OCI-LY3 (cell line): ENCODE results near the gene ARID3A.
A peak's percentile ranks its signal among the peaks of the same experiment; 100 is the strongest.

Source experiments
- H2AFZ ChIP-seq: fragments of 200-600, 300-600 bp; shearing (Covaris generic); 2 replicates; pipeline ENCODE4 v1.6.0; 2014; ENCODE audit warnings: antibody characterized with exemption, low read depth, low read length
- H3K27ac ChIP-seq: fragments of 200-600, 300-600 bp; sonication (generic); 2 replicates; pipeline ENCODE4 v1.5.1; 2014; ENCODE audit warnings: mild to moderate bottlenecking, low read length, moderate library complexity, mixed read lengths
- H3K27me3 ChIP-seq: fragments of 200-600, 300-600 bp; sonication (generic); 2 replicates; pipeline ENCODE4 v1.6.1; 2014; ENCODE audit warnings: low read depth, low read length, mixed read lengths
- H3K36me3 ChIP-seq: fragments of 200-600, 300-600 bp; sonication (generic); replicated peaks from 2 replicates; pipeline ENCODE3; 2014; ENCODE audit warnings: low read depth, low read length, mixed read lengths
- H3K4me1 ChIP-seq: fragments of 300-600, 200-600 bp; sonication (generic); 2 replicates; pipeline ENCODE4 v1.6.1; 2014; ENCODE audit warnings: low read length, mixed read lengths
- H3K4me2 ChIP-seq: fragments of 200-600, 300-600 bp; sonication (generic); 2 replicates; pipeline ENCODE4 v1.6.1; 2014; ENCODE audit warnings: low read length, mixed read lengths
- H3K4me3 ChIP-seq: fragments of 300-600, 200-600 bp; sonication (generic); 2 replicates; pipeline ENCODE4 v1.5.1; 2014; ENCODE audit warnings: antibody characterized with exemption, mild to moderate bottlenecking, low read length, moderate library complexity
- H3K79me2 ChIP-seq: fragments of 300-600, 200-600 bp; shearing (Covaris generic); 2 replicates; pipeline ENCODE4 v1.6.1; 2014; ENCODE audit warnings: mild to moderate bottlenecking, low read length, mixed read lengths
- H3K9ac ChIP-seq: fragments of 300-600, 200-600 bp; shearing (Covaris generic); 2 replicates; pipeline ENCODE4 v1.6.0; 2014; ENCODE audit warnings: mild to moderate bottlenecking, low read length, moderate library complexity
- H3K9me3 ChIP-seq: fragments of 200-600, 300-600 bp; shearing (Covaris generic); 2 replicates; pipeline ENCODE4 v1.6.1; 2014; ENCODE audit warnings: low read length, mixed read lengths; ENCODE audit not compliant: insufficient read depth
- H4K20me1 ChIP-seq: fragments of 200-600, 300-600 bp; sonication (generic); 2 replicates; pipeline ENCODE4 v1.6.1; 2016; ENCODE audit warnings: low read length, mixed read lengths; ENCODE audit not compliant: insufficient read depth
- CTCF ChIP-seq: fragments of 200-600, 300-600 bp; sonication (generic); IDR thresholded peaks from 2 replicates; pipeline ENCODE4 v1.5.1; 2014; ENCODE audit warnings: antibody characterized with exemption, low read length, low read depth
- EZH2phosphoT487 ChIP-seq: fragments of 200-600 bp; shearing (Covaris generic); IDR thresholded peaks from 2 replicates; pipeline ENCODE4 v1.6.1; 2018; ENCODE audit warnings: antibody characterized with exemption, mixed run types, low read depth

Gene ARID3A

DNA sequence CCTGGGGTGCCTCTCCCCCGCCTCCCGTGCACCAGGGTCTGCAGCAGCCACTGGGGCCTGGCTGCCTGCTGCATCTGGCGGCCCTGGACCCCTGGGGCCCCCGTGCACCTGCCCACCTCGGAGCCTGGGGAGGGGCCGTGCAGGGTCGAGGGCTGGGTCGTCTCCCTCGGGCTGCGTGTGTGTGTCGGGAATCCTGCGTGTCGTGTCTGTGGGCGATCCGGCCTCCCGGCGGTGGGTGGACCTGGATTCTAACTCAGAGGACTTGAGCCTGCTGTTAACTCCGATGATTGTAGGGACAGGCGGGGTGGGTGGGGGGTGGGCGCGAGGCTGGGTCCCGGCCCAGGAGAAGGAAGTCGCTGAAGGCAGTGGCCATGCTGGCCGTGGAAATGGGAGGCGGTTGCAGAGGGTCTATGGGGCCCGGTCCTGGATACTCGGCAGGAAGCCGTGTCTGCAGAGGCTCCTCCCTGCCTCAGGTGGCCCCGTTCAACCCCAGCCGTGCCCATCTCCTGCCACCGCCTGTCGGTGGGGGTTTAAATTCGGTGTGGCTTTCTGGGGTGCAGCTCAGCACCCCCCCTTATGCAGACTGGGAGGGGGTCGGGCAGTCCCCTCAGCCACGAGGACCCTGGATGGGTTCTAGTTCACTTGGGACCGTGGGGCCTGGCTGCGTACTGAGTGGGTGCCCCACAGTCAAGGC lies 48.9 kb downstream of the ARID3A start:
- Histone ChIP-seq H2AFZ (no peak overlapping the region), H3K4me3 (no peak overlapping the region), H3K27ac (no peak overlapping the region), H3K4me2 (no peak overlapping the region), H3K27me3 (no peaks in the 10 kb centered on the region), H3K9ac (no peak overlapping the region), H3K79me2 (no peaks in the 10 kb centered on the region), H3K36me3 (peaks cover 21% of the 10 kb centered on the region), H3K4me1 (peaks cover 6% of the 10 kb centered on the region), H3K9me3 (peaks cover 5% of the 10 kb centered on the region; the same call in 1 of the 2 replicates), H4K20me1 (no peaks in the 10 kb centered on the region)
- TF ChIP-seq CTCF (no peak), EZH2phosphoT487 (no peak)

GRCh38 chr19:976476-976875 lies 50.6 kb downstream of the ARID3A start:
- no peak overlapping the region for H3K9ac ChIP-seq
- no peaks in the 10 kb centered on the region; the same call in 1 of the 2 replicates for H3K79me2 ChIP-seq
- H3K9me3 ChIP-seq, result no peaks in the 10 kb centered on the region
- no peak overlapping the region for H3K27ac ChIP-seq
- H3K4me1 ChIP-seq, result peaks cover 18% of the 10 kb centered on the region
- peaks cover 7% of the 10 kb centered on the region for H3K36me3 ChIP-seq
- no peak overlapping the region for H3K4me3 ChIP-seq
- H2AFZ ChIP-seq, result no peak overlapping the region
- no peaks in the 10 kb centered on the region for H4K20me1 ChIP-seq
- no peaks in the 10 kb centered on the region for H3K27me3 ChIP-seq
- no peak for TF ChIP-seq CTCF
- no peak for TF ChIP-seq EZH2phosphoT487
- no peak overlapping the region for H3K4me2 ChIP-seq

DNA sequence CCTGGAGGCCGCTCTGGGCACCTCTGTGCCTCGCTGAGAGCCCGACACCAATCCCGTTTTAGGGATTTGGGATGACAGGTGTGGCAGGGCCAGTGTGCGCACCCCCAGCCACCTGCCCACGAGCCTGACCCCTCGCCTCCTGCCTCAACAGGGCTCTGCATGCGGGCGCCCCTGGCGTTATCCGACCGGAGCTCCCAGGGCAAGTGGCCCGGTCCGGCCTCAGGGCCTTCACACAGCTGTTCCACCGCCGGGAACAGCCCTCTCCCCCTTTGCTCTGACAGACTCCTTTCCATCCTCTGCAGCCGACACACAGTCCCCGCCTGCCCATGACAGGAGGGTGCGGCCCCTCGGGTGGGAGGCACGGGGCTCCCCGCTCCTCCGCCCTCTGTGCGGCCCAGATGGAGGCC lies 51.2 kb downstream of the ARID3A start:
- Histone ChIP-seq H2AFZ (no peak overlapping the region), H3K4me3 (no peak overlapping the region), H3K4me1 (peaks cover 18% of the 10 kb centered on the region), H3K4me2 (no peak overlapping the region), H3K79me2 (no peaks in the 10 kb centered on the region; the same call in 1 of the 2 replicates), H3K9me3 (no peaks in the 10 kb centered on the region), H4K20me1 (no peaks in the 10 kb centered on the region), H3K27me3 (no peaks in the 10 kb centered on the region), H3K27ac (no peak overlapping the region), H3K36me3 (peaks cover 3% of the 10 kb centered on the region), H3K9ac (no peak overlapping the region)
- no peak for TF ChIP-seq CTCF
- TF ChIP-seq EZH2phosphoT487, result no peak

DNA sequence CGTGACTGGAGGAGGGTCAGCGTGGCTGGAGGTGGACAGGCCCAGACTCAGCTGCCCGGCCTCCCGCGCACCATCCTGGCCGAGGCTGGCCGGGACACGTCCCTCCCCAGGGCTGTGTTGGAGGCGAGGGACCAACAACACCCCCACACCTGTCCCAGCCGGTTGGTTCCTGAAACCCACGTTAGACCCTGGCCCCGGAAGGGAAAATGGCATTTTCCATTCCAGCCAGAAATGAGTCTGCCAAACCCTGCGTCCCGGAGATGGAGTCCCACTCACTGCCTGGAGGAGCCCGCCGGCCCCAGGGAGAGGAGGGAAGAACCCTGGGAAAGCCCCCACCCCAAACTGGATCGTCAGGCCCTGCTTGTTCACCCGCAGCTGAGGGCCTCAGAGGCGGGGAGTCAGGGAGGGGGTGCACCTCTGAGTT lies 53.5 kb downstream of the ARID3A start:
- peak overlapping the region; percentile 47 for H3K4me3 ChIP-seq
- peak overlapping the region; percentile 47; the same call in 1 of the 2 replicates for H2AFZ ChIP-seq
- no peaks in the 10 kb centered on the region for H3K9me3 ChIP-seq
- H3K27ac ChIP-seq, result peak overlapping the region; percentile 41
- H3K27me3 ChIP-seq, result no peaks in the 10 kb centered on the region
- no peaks in the 10 kb centered on the region for H3K36me3 ChIP-seq
- no peaks in the 10 kb centered on the region for H4K20me1 ChIP-seq
- H3K79me2 ChIP-seq, result peaks cover 2% of the 10 kb centered on the region
- peak overlapping the region; percentile 50 for H3K9ac ChIP-seq
- H3K4me2 ChIP-seq, result peak overlapping the region; percentile 74
- peaks cover 30% of the 10 kb centered on the region for H3K4me1 ChIP-seq
- no peak for TF ChIP-seq CTCF
- no peak for TF ChIP-seq EZH2phosphoT487
